ENCODE results near the gene SH3GL3. TPM values are rescaled to one million over a fixed set of nuclear protein-coding genes. Genes with fewer than 3 reads are reported as not detected.

SH3GL3 gene
- total and polyA plus RNA-seq, 12 donors = 0.24 to 1.7 (median 1.2) TPM; not detected in 6

- Histone ChIP-seq H3K27ac (no peak overlapping the region), H3K36me3 (replicated peaks in 1 of 2) (no peaks in the 10 kb centered on the region), H3K27me3 (no peaks in the 10 kb centered on the region), H3K4me3 (no peak overlapping the region), H3K4me1 (replicated peaks in 1 of 2) (no peaks in the 10 kb centered on the region), H3K9me3 (replicated peaks in 1 of 3) (no peaks in the 10 kb centered on the region)
- intact Hi-C loops (cut with DNase I) = no loop called here
- TF ChIP-seq POLR2A (IDR thresholded peaks at IDR 0.05) = no peak
- TF ChIP-seq, protein P1, sequence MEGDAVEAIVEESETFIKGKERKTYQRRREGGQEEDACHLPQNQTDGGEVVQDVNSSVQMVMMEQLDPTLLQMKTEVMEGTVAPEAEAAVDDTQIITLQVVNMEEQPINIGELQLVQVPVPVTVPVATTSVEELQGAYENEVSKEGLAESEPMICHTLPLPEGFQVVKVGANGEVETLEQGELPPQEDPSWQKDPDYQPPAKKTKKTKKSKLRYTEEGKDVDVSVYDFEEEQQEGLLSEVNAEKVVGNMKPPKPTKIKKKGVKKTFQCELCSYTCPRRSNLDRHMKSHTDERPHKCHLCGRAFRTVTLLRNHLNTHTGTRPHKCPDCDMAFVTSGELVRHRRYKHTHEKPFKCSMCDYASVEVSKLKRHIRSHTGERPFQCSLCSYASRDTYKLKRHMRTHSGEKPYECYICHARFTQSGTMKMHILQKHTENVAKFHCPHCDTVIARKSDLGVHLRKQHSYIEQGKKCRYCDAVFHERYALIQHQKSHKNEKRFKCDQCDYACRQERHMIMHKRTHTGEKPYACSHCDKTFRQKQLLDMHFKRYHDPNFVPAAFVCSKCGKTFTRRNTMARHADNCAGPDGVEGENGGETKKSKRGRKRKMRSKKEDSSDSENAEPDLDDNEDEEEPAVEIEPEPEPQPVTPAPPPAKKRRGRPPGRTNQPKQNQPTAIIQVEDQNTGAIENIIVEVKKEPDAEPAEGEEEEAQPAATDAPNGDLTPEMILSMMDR (IDR thresholded peaks at IDR 0.05) = no peak
- no peak for DNase-seq
- WGBS, 4 donors = 74 to 78% (median 77%) methylated on average over 4 of the region's 4 CpGs
Measured at GRCh38 chr15:83503595-83504364, 56.6 kb downstream of the SH3GL3 start.

DNA sequence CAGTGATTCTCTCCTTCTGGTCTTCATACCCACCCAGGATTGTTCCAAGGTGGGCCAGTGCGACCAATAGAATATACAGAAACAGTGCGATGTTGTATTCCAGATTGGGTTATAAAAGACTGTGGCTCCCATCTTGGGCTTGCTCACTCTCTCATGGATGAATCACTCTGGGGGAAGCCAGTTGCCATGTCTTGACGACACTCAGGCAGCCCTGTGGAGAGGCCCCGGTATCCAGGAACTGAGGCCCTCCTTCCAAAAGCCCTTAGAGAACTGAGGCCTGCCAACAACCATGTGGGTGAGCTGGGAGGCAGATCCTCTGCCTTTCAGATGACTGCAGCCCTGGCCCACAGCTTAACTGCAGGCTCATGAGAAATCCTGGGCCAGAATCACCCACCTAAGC is 57.2 kb downstream of the SH3GL3 start:
- 77 to 100% (median 85%) methylated on average over 2 to 4 of the region's 4 CpGs for WGBS, 4 donors
- H3K4me1 ChIP-seq (replicated peaks in 1 of 2) = no peaks in the 10 kb centered on the region
- no peak overlapping the region for H3K27ac ChIP-seq
- H3K27me3 ChIP-seq = no peaks in the 10 kb centered on the region
- no peaks in the 10 kb centered on the region for H3K9me3 ChIP-seq (replicated peaks in 1 of 3)
- H3K4me3 ChIP-seq = no peak overlapping the region
- intact Hi-C loops (cut with DNase I) = no loop called here
- no peak for DNase-seq
- TF ChIP-seq, protein P1 (IDR thresholded peaks at IDR 0.05) = no peak
- TF ChIP-seq POLR2A (IDR thresholded peaks at IDR 0.05) = no peak
- no peaks in the 10 kb centered on the region for H3K36me3 ChIP-seq (replicated peaks in 1 of 2)

GRCh38 chr15:83510001-83510400 is 62.9 kb downstream of the SH3GL3 start:
- intact Hi-C loops (cut with DNase I) = no loop called here
- WGBS, 4 donors = 65 to 76% (median 72%) methylated on average over 4 of the region's 4 CpGs
- H3K36me3 ChIP-seq (replicated peaks in 1 of 2) = no peaks in the 10 kb centered on the region
- no peaks in the 10 kb centered on the region for H3K27me3 ChIP-seq
- TF ChIP-seq, protein P1 (IDR thresholded peaks at IDR 0.05) = no peak
- no peak for TF ChIP-seq POLR2A (IDR thresholded peaks at IDR 0.05)
- no peak overlapping the region for H3K27ac ChIP-seq
- H3K4me1 ChIP-seq (replicated peaks in 1 of 2) = no peaks in the 10 kb centered on the region
- no peak overlapping the region for H3K4me3 ChIP-seq
- no peak for DNase-seq
- no peaks in the 10 kb centered on the region for H3K9me3 ChIP-seq (replicated peaks in 1 of 3)

DNA sequence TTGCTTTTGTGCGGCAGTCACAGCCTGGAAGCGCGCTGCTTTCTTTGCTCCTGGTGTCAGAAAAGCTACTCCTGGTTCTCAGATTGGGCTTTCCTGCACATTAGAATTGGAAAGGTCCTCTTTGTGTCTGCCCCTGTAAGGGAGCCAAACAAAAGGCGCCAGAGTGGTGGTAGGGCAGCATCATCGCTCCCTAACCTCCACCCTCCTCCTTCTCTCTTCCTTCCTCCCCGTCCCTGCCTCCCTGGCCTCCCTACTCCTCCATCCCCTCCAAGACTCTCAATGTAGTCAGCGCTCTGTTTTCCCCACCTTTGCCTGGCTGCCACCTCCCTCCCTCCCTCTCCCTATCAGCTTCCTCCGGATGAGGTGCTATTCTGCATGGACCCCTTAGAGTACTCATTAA is 65.3 kb downstream of the SH3GL3 start:
- no peak overlapping the region for H3K27ac ChIP-seq
- H3K27me3 ChIP-seq = no peaks in the 10 kb centered on the region
- WGBS, 4 donors = 56 to 70% (median 60%) methylated on average over 8 of the region's 8 CpGs
- intact Hi-C loops (cut with DNase I) = no loop called here
- no peaks in the 10 kb centered on the region for H3K36me3 ChIP-seq (replicated peaks in 1 of 2)
- DNase-seq = no peak
- TF ChIP-seq, protein P1 (IDR thresholded peaks at IDR 0.05) = no peak
- no peak for TF ChIP-seq POLR2A (IDR thresholded peaks at IDR 0.05)
- H3K4me1 ChIP-seq (replicated peaks in 1 of 2) = no peaks in the 10 kb centered on the region
- no peak overlapping the region for H3K4me3 ChIP-seq
- H3K9me3 ChIP-seq (replicated peaks in 1 of 3) = no peaks in the 10 kb centered on the region

Data from adrenal gland (tissue), 12 donors.